C4-2B (cell line): ENCODE measurements around the gene CEL.
"Not testable (repeated sequence)": the region's sequence is repeated elsewhere in the genome, so short reads cannot be mapped to it uniquely, and the experiment has no call there.

Source experiments
- H3K27ac ChIP-seq: fragments of 450-650 bp; 2 replicates; pipeline ENCODE4 v1.5.1; 2017
- CTCF ChIP-seq: fragments of 450-650 bp; conservative IDR thresholded peaks from 2 replicates; pipeline ENCODE4 v1.5.1; 2017; ENCODE audit warnings: mild to moderate bottlenecking
- ZFX ChIP-seq: fragments of 450-650 bp; IDR thresholded peaks from 2 replicates; pipeline ENCODE4 v1.6.1; 2017

The CEL gene

DNA sequence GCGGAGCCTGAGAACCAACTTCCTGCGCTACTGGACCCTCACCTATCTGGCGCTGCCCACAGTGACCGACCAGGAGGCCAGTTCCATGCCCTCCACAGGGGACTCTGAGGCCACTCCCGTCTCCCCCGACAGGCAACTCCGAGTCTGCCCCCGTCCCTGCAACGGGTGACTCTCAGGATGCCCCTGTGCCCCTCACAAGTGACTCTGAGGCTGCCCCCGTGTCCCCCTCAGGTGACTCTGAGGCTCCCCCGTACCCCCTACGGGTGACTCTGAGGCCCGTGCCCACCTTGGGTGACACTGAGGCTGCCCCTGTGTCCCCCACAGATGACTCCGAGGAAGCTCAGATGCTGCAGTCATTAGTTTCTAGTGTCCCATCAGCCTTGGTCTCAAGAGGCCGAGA is 25.1 kb downstream of the CEL start:
- TF ChIP-seq ZFX (no peak), CTCF (no peak)
- no peak overlapping the region for H3K27ac ChIP-seq

DNA sequence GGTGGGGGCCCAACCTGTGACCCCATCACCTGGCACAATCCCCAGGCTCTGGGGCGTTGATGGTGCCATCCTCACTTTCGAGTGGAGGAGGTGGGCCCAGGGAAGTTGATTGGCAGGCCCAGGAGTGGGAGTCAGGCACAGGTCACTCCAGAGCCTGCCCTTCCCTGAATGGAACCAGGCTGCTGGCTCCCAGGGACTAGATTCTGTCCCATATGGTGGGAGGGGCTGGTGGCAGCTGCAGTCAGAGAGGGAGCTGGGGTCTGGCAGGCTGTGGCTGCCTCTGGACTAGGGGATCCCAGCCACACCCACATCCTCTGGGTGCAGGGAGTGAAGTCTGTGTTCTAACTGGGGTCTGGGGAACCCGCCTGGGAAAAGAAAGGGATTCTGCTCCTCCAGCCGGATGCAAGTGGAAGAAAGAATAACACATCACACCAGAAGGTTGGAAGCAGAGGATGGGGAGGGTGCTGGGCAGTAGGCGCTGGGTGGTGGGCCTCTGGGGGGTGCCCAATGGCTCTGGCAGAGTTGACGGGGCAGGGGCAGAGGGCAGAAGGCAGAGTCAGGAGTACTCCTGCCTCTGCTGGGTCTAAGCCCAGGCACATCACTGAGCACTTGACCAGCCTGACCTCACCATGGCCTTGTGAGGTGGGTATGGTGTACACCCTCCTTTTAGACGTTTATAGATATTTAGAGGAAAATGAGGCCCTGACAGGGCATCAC is 25.8 kb downstream of the CEL start:
- no peak overlapping the region for H3K27ac ChIP-seq
- no peak for TF ChIP-seq ZFX
- no peak for TF ChIP-seq CTCF

- no peak overlapping the region for H3K27ac ChIP-seq
Observed at GRCh38 chr9:133088146-133088750, 26.5 kb downstream of the CEL start.

GRCh38 chr9:133088756-133089155 is 27.0 kb downstream of the CEL start:
- TF ChIP-seq ZFX (no peak), CTCF (no peak)
- no peak overlapping the region for H3K27ac ChIP-seq

More at GRCh38 chr9:133088146-133088750, 26.5 kb downstream of the CEL start:
- TF ChIP-seq CTCF (no peak), ZFX (no peak)

DNA sequence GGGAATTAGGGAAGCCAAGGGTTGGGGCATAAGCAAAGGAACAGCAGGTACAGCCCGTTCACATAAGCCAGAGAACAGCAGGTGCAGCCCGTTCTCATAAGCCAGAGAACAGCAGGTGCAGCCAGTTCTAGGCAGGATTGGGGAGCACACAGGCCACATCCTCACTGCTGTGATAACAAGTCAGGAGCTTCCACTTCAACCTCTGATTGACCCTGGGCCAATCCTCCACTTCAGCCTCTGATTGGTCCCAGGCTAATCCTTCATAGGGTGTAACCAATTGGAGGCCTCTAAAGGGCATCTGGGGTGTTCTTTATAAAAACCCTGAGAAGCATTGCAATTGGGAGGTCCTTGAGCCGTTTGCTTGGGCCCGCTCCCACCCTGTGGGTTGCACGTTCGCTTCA is 27.5 kb downstream of the CEL start:
- no peak overlapping the region for H3K27ac ChIP-seq
- TF ChIP-seq CTCF, result no peak
- TF ChIP-seq ZFX, result no peak

DNA sequence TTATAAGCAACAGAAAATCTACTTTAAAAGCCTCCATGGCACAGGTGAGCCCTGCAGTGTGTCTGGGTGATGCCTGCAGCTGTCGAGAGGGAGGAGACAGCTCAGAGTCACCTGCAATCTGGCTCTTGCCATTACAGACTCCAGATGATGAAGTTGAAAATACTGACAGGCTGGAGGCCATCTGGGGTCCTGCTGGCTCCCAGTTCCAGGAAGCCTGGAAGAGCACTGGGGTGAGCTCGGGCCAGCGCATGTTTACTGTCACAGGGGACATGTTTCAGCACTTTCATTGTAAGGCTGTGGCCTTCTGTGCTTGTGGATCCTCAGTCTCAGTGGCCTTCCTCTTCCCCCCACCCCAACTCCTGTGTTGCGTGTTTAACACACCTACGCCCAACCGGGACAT is 28.4 kb downstream of the CEL start:
- TF ChIP-seq CTCF (no peak), ZFX (no peak)
- H3K27ac ChIP-seq, result no peak overlapping the region

DNA sequence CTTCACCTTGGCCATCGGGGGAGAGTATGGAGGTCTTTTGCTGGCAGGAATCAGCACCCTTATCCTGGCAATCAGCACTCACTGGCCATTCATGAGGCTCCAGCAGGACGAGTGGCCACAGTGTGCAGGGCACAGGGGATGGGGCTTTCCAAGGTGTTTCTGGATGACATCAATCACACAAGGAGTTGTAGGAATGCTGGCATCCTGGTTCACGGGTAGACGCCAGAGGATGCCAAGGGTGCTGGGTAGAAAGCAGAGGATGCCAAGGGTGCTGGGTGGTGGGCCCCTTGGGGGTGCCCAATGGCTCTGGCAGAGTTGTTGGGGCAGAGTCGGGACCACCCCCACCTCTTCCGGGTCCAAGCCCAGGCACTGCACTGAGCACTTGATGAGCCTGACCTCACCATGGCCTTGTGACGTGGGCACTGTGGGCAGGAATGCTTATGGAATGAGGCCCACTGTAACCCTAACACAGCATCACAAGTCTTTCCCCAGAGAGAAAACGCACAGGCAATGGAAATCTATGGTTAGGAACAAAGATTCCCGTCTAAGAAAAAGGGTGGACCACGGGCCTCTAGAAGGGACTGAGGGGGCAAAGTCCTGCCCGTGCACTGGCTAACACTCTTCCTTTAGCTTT is 29.1 kb downstream of the CEL start:
- TF ChIP-seq CTCF (no peak), ZFX (no peak)
- H3K27ac ChIP-seq, result no peak overlapping the region

DNA sequence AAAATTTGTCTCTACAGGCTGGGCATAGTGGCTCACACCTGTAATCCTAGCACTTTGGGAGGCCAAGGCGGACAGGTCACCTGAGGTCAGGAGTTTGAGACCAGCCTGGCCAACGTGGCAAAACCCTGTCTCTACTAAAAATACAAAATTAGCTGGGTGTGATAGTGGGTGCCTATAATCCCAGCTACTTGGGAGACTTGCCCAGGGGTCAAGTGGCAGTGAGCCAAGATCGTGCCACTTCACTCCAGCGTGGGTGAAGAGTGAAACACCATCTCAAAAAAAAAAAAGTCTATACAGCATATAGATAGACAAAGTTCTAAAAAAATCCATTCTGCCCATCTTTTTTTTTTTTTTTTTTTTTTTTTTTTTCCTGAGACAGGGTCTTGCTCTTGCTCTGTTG is 32.6 kb downstream of the CEL start:
- H3K27ac ChIP-seq, result not testable (repeated sequence)
